Activated CD8-positive, alpha-beta T cell treated with anti-CD3 and anti-CD28 coated beads for 36 hours (primary cell): Measurements from ENCODE around the gene CCL1. TPM values are rescaled to one million over a fixed set of nuclear protein-coding genes. Genes with fewer than 3 reads are reported as not detected.

Experiments used
- ATAC-seq: fragments of 200-7000 bp; cut with Tn5 transposase; one replicate; pipeline ENCODE4 v1.10.0; 2021; ENCODE audit warnings: mild to moderate bottlenecking, moderate library complexity
- CTCF ChIA-PET: fragments of 350-600 bp; sonication (Branson Sonifier 250); formaldehyde crosslinking; loops from one replicate; lab custom pipeline; 2021; ENCODE audit warnings: antibody characterized with exemption; lab: Charles Lee
- POLR2A ChIA-PET: fragments of 350-600 bp; sonication (Branson Sonifier 250); formaldehyde crosslinking; loops from one replicate; lab custom pipeline; 2021; ENCODE audit warnings: antibody characterized with exemption; lab: Charles Lee
- DNase-seq: peaks from one replicate; pipeline ENCODE4 v3.0.0-alpha.2; 2020
- H3K27ac Mint-ChIP-seq: one replicate; pipeline ENCODE4 v1.8.0; 2021; ENCODE audit warnings: mild to moderate bottlenecking, mixed read lengths
- H3K27me3 Mint-ChIP-seq: one replicate; pipeline ENCODE4 v1.8.0; 2021; ENCODE audit warnings: mixed read lengths
- H3K36me3 Mint-ChIP-seq: one replicate; pipeline ENCODE4 v1.8.0; 2021; ENCODE audit warnings: low read depth, mixed read lengths
- H3K4me1 Mint-ChIP-seq: one replicate; pipeline ENCODE4 v1.8.0; 2021; ENCODE audit warnings: low read depth, mixed read lengths
- H3K4me3 Mint-ChIP-seq: one replicate; pipeline ENCODE4 v1.8.0; 2021; ENCODE audit warnings: mild to moderate bottlenecking, moderate library complexity, mixed read lengths
- H3K9me3 Mint-ChIP-seq: one replicate; pipeline ENCODE4 v1.8.0; 2021; ENCODE audit warnings: mixed read lengths
- intact Hi-C: fragments of 100-400 bp; cut with micrococcal nuclease; formaldehyde crosslinking; loops from one replicate; pipeline ENCODE4 v1.10.0; 2022
- total RNA-seq, 2 experiments: library from RNA; stranded (reverse); gene quantifications; one replicate each; pipeline ENCODE4 v1.2.3, GENCODE V29; 2021
- TF ChIP-seq, protein P1 (sequence below): fragments of 200-600 bp; IDR thresholded peaks from one replicate; pipeline ENCODE4 v1.8.0; 2022; ENCODE audit warnings: antibody characterized with exemption, mild to moderate bottlenecking

The CCL1 gene
- total RNA-seq, 2 experiments from 2014 or later = not detected

DNA sequence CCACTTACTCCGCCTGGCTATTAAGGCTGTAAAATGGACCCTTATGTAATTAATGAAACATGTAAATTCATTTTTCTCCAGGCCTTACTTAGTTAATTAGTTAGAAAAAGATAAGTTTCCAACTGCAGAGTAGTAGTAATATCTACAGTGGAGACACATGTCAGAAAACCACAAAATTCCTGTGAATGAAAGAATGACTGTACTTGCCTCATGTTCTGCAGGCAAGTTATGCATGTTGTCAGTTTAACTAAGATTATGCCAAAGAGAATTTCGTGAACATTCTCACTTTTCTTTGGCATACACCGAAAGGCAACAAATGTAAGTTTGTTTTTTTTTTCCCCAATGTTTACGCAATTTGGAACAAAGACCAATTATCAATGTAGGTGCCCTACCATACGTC, 16.8 kb upstream of the CCL1 start:
- intact Hi-C loops = no loop called here
- Mint-ChIP-seq H3K9me3 (no peaks in the 10 kb centered on the region), H3K4me1 (peaks cover 49% of the 10 kb centered on the region), H3K27ac (no peak overlapping the region), H3K27me3 (peaks cover 16% of the 10 kb centered on the region), H3K36me3 (no peaks in the 10 kb centered on the region), H3K4me3 (no peak overlapping the region)
- TF ChIP-seq, protein P1, sequence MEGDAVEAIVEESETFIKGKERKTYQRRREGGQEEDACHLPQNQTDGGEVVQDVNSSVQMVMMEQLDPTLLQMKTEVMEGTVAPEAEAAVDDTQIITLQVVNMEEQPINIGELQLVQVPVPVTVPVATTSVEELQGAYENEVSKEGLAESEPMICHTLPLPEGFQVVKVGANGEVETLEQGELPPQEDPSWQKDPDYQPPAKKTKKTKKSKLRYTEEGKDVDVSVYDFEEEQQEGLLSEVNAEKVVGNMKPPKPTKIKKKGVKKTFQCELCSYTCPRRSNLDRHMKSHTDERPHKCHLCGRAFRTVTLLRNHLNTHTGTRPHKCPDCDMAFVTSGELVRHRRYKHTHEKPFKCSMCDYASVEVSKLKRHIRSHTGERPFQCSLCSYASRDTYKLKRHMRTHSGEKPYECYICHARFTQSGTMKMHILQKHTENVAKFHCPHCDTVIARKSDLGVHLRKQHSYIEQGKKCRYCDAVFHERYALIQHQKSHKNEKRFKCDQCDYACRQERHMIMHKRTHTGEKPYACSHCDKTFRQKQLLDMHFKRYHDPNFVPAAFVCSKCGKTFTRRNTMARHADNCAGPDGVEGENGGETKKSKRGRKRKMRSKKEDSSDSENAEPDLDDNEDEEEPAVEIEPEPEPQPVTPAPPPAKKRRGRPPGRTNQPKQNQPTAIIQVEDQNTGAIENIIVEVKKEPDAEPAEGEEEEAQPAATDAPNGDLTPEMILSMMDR = no peak
- ATAC-seq (no peak), DNase-seq (no peak)
- ChIA-PET CTCF (interaction anchor here (2.2 kb wide), 1 partner anchor 18 kb away, joined by 11 read pairs; no protein-coding TSS in a partner anchor), POLR2A (no interaction called here)

DNA sequence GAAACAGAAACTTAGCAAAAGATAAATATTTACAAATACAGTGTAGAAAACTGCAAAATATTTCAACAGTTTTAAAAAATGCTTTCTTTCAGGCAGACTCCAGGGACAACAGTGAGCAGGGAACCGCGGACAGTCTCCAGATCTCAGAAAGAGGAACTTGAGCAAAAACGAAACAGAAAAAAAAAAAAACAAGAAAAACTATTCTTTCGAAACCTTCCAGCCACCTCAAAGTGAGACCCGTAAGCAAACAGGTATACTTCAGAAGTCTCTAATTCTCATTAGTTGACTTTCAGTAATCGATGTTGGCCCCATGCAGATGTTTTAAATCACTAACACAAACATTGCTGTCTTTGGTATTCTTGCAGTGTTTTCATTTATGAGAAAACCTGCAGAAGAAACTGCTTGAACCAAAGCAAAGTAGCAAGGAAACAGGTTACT, 15.7 kb upstream of the CCL1 start:
- TF ChIP-seq, protein P1 = no peak
- H3K4me1 Mint-ChIP-seq = peaks cover 49% of the 10 kb centered on the region
- peaks cover 14% of the 10 kb centered on the region for H3K27me3 Mint-ChIP-seq
- ChIA-PET CTCF (interaction anchor here (1.5 to 2.8 kb wide), 4 partner anchors 10 to 207 kb away, joined by 4 to 20 read pairs (median 12); no protein-coding TSS in a partner anchor), POLR2A (no interaction called here)
- no peaks in the 10 kb centered on the region for H3K9me3 Mint-ChIP-seq
- H3K27ac Mint-ChIP-seq = no peak overlapping the region
- intact Hi-C loops = no loop called here
- peak; percentile 54 for DNase-seq
- ATAC-seq = peak; percentile 57
- H3K4me3 Mint-ChIP-seq = no peak overlapping the region
- H3K36me3 Mint-ChIP-seq = no peaks in the 10 kb centered on the region

DNA sequence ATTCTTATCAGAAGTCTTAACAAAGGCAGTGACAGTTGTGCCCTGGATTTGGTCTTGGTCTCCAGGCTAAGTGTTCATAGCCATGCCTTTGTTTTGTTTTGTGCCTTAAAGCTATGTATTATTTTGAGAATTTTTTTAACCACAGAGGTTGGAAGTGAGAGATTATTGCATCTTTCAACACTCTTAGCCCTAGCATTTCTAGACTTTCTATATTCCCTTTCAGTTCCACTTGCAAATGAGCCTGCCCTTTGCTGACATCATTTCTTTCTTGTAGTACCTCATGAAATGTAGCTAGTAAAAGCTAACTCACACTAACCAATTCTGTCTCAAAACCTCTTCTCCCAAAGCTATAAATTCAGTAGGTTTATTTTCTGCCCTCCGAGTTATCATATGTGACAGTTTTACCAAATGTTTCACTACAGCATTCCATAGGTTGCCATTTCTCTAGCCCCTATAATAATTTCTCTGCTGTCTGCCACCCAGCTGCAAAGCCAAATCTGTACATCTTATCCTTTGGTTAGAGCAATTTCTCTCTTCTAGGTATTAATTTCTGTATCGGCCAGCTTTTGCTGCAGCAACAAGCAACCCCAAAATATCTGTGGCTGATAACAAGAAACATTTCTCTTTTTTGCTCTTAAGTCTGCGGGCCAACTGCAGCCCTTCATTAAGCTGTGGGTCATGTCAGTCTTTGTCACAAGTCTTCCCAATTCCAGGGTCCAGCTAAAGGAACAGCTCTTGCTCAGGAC, 14.2 kb upstream of the CCL1 start:
- Mint-ChIP-seq H3K4me3 (no peak overlapping the region), H3K9me3 (no peaks in the 10 kb centered on the region), H3K27me3 (peaks cover 10% of the 10 kb centered on the region), H3K36me3 (no peaks in the 10 kb centered on the region), H3K27ac (no peak overlapping the region), H3K4me1 (peaks cover 36% of the 10 kb centered on the region)
- TF ChIP-seq, protein P1 = no peak
- CTCF ChIA-PET = interaction anchor here (0.8 to 2.8 kb wide), 5 partner anchors 8 to 206 kb away, joined by 4 to 20 read pairs (median 10); no protein-coding TSS in a partner anchor
- intact Hi-C loops = no loop called here
- DNase-seq (no peak), ATAC-seq (peak; percentile 37)
- POLR2A ChIA-PET = interaction anchor here (0.5 to 0.6 kb wide), 2 partner anchors 186 to 430 kb away, joined by 3 read pairs; no protein-coding TSS in a partner anchor

DNA sequence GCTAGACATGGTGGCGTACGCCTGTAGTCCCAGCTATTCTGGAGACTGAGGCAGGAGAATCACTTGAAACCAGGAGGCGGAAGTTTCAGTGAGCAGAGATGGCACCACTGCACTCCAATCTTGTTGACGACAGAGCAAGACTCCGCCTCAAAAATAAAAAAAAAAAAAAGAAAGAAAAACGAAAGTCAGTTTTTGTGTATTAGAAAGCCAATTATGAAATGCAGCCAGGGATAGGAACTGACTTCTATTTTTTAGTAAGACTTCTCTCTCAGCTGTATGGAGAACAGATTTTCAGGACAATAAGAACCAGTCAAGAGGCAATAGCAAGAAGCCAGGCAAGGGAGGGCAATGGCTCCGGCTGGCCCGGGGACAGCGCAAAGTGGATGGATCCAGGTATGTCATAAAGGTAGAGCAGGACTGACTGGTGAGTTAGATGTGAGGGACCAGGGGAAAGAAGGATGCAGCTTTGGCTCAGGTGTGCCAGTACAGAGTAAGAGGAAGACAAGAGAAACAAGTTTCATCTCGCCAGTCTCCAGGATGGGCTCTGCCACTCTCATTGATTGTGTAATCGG, 12.5 kb upstream of the CCL1 start:
- H3K27ac Mint-ChIP-seq = no peak overlapping the region
- intact Hi-C loops = no loop called here
- peaks cover 4% of the 10 kb centered on the region for H3K27me3 Mint-ChIP-seq
- H3K4me1 Mint-ChIP-seq = peaks cover 43% of the 10 kb centered on the region
- no peak overlapping the region for H3K4me3 Mint-ChIP-seq
- no peaks in the 10 kb centered on the region for H3K9me3 Mint-ChIP-seq
- TF ChIP-seq, protein P1 = no peak
- ChIA-PET POLR2A (no interaction called here), CTCF (no interaction called here)
- no peak for DNase-seq
- no peaks in the 10 kb centered on the region for H3K36me3 Mint-ChIP-seq
- ATAC-seq = no peak

DNA sequence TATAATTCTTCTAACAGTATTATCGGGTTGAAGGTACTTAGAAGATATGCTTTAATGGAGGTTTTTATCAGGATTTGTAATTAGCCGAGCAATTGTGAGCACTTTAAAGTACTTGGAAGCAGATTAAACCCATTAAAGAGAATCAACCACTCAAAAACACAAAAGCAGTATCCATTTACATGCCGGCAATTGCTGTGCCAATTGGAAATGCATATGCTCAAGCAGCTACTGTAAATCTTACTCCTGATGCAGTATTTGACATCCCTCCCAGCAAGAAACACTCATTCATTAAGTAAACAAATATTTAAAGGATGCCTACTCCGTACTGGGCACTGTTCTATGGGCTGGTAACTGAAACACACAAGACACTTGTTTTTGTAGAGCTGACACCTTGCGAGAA, 11.4 kb upstream of the CCL1 start:
- CTCF ChIA-PET = interaction anchor here (1.2 kb wide), 1 partner anchor 13 kb away, joined by 7 read pairs; no protein-coding TSS in a partner anchor
- peaks cover 35% of the 10 kb centered on the region for H3K4me1 Mint-ChIP-seq

More for the DNA sequence above, 11.4 kb upstream of the CCL1 start:
- POLR2A ChIA-PET = no interaction called here
- Mint-ChIP-seq H3K27me3 (peaks cover 2% of the 10 kb centered on the region), H3K4me3 (no peak overlapping the region), H3K27ac (no peak overlapping the region), H3K9me3 (no peaks in the 10 kb centered on the region), H3K36me3 (no peaks in the 10 kb centered on the region)
- intact Hi-C loops = no loop called here
- TF ChIP-seq, protein P1 = no peak
- ATAC-seq = no peak
- DNase-seq = no peak
